ENCODE data around the gene MAML2.

DNA sequence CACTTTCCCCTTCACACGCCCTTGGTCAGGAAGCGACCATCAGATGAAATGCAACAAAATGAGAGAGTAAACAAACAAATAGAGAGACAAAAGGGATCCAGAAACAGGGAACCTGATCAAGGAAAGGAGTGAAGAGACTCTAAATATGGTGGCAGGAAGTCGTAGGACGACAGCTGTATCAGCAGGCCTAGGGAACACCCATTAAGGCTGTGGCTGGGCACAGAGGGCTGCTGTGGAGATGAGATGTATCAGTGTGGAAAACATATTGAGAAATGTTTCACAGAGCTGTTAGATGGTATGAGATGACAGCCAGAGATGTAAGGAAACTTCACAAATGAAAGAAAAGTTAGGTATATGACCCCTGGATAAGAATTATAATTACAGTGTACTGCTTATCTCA lies 263.3 kb downstream of the MAML2 start:
- TF ChIP-seq, protein P1, sequence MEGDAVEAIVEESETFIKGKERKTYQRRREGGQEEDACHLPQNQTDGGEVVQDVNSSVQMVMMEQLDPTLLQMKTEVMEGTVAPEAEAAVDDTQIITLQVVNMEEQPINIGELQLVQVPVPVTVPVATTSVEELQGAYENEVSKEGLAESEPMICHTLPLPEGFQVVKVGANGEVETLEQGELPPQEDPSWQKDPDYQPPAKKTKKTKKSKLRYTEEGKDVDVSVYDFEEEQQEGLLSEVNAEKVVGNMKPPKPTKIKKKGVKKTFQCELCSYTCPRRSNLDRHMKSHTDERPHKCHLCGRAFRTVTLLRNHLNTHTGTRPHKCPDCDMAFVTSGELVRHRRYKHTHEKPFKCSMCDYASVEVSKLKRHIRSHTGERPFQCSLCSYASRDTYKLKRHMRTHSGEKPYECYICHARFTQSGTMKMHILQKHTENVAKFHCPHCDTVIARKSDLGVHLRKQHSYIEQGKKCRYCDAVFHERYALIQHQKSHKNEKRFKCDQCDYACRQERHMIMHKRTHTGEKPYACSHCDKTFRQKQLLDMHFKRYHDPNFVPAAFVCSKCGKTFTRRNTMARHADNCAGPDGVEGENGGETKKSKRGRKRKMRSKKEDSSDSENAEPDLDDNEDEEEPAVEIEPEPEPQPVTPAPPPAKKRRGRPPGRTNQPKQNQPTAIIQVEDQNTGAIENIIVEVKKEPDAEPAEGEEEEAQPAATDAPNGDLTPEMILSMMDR (conservative IDR thresholded peaks at IDR 0.05; ENCODE audit: low read length) = no peak
- no peak for TF ChIP-seq EZH2phosphoT487 (IDR thresholded peaks at IDR 0.05; ENCODE audit: borderline replicate concordance, low read depth, low read length)
